C1 segment of cervical spinal cord (tissue), 14 donors: ENCODE data around the gene PDE4D.
A peak's percentile ranks its signal among the peaks of the same experiment; 100 is the strongest.

ENCODE experiments used
- DNase-seq, 14 donors: peaks; one replicate each; lab custom pipeline; 2025; lab: John Stamatoyannopoulos, UW

Gene PDE4D

DNA sequence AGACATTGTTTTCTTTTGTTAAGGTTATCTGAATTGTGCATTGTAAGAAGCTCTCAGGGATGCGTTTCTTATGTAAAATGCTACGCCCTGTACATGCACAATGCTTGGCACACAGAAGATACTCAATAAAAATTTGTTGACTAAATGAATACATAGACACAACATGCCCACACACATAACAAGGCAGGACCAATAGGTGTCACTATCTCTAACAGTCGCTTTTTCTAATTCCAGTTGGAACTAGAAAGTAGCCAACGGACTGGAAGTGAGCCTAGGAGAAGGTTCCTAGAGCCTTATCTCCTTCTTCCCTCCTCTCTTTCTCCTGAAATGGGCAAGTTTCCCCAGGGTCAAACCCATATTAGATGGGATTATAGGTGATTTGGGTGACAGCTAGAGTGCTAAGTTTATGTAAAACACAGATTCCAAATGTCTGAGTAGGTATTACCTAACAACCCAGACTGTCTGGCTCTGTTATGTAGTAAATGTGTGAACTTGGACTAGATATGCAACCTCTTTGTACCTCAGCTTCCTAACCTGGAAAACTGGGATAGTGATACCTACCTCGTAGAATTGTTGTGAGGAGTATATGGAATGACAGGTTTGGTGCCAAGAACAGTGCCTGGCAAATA lies 707.7 kb downstream of the PDE4D start:
- DNase-seq, result no peak

DNA sequence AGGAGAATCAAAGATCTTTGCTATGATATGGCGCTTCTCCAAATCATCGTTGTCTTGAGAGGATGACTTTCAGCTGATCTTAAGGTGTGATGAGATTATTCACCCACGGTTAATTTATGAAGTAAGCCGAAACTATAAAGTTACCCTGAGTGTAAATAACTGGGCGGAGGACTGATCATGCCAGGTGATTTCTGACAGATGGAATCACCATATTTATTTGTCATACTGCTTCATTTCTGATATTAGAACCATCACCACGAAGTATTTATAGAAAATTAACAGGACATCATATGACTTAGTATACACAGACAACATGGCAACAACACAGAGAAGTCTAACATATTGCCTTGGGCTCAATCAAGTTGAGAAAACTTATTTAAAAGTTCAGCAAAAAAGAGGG lies 708.8 kb downstream of the PDE4D start:
- DNase-seq, result no peak

DNA sequence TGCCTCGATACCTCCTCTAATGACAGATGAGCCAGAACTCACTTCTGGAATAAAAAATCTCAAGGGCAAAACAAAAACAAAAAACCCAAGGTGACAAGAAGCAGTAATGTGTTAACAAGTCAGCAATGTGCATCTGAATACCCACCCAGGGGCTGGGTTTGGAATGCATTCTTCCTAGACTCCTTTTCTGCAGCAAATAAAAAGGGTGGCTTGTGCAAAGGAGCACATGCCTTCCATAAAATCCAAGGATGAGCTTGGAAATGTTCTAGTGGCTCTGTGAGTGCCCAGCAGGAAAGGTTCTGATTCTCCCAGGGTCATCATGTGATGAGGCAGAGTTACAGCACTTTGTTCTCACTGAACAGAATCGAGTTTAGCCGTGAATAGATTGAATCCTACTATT lies 710.8 kb downstream of the PDE4D start:
- no peak for DNase-seq

DNA sequence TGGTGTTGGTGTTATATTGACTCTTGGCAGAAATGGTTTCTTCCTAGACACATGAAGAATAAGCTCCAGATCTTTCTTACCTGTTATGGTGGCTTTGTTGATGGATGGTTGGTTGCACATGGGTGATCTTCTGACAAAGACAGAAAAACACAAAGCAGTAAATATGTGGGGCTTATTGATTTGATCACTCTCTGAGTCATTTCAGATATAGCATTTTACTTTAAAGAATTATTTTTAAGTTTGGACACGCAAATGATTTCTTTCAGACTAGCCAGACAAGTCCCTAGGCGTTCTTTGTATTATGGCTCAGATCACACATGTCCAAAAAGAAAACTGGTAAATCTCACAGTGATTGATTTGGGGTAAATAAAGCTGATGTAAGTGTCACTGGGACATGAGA lies 713.0 kb downstream of the PDE4D start:
- DNase-seq, result no peak

DNA sequence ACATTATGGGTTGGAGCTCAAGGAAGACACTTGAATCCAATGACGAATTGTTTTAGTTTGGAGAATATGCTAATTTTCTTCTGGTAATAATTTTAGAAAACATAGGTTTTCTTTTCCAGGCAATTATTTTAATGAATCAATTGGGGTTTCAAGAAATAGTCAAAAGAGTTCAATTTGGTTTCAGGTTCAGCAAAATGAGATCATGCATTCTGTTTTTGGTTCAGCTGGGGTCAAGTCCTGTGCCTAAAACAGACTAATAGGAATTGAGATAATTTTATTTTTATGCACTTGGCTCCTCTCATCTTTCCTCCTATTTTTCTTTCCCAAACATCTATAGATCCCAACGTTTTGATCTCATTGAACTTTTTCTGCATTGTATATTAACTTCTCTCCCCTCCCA lies 713.8 kb downstream of the PDE4D start:
- DNase-seq, result no peak

DNA sequence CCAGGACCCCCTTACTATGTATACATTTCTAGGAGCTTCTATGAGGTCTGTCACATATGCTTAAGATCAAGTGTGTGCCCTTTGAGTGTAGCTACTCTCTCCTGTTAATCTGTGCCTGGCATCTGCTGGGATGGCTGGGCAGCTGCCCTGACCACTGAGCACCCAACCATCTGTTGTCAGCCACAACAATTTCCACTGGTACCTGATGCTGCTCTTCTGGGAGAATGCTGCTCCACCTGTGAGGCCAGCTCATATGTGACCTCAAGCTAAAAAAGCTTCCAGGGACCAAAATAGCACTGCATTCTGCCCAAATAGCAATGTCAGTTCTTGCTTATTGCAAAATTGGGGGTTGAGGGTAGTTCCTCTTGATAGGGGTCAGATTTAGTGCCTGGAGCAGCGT lies 715.0 kb downstream of the PDE4D start:
- no peak for DNase-seq

DNA sequence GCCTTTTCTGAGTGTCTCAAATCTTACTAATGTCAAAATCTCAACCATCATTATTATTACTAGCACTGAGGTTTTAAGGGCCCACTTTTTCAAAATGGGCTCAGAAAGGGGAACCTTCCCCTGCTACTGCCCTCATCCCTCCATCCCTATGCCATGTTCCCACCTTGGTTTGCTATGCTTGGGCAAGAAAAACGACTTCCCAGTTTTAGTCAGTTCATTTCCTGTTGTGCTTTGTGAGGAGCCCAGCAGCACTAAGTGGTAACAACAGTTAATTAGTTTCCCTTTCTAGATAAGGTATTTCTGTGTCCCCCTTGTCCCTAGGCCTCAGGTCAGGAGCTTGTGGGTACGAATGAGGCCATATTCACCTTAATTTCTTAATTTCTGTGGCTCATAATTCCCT lies 715.5 kb downstream of the PDE4D start:
- no peak for DNase-seq

DNA sequence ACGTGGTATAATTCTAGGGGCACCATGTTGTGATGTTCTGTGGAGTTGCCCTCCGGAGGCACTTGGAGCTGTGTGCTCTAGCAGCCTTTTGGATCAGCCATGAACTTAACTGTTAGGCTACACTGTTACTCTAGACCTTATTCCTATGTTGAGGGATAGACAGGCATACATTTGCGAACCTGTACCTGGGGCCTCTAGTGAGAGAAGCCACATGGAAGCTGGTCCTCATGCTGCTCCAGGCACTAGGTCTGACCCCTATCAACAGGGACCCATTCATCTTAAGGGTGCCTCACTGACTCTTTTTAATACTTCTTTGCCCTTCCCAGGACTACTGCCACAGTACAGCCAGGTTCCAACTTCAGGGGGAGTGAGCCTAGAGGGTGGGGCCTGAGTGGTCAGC lies 715.9 kb downstream of the PDE4D start:
- no peak for DNase-seq

DNA sequence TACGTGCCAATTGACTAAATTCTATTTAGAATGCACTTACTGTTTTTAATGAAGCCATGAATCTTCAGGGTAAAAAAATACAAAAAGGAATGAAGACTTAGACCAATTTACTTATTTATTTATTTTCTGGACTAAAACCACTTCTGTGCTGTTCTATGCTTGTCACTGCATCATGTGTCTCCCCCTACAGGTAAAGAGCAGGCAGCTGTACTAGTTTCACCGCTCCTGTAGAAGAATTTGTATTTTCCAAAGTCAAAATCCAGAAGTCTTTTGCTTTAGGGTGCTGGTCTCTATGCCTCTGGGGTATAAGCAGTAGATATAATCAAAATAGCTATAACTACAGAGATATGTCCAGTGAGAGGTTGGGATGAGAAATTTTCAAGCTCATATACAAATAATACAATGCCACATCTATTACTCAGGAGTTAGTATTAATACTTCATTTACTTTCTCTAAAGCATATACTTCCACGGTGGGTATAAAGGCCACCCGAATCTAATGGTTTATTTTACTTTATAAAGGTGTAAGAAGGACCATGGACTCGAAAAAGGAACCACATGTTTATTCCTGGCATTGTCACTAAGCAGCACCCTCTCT lies 719.2 kb downstream of the PDE4D start:
- DNase-seq, result no peak

DNA sequence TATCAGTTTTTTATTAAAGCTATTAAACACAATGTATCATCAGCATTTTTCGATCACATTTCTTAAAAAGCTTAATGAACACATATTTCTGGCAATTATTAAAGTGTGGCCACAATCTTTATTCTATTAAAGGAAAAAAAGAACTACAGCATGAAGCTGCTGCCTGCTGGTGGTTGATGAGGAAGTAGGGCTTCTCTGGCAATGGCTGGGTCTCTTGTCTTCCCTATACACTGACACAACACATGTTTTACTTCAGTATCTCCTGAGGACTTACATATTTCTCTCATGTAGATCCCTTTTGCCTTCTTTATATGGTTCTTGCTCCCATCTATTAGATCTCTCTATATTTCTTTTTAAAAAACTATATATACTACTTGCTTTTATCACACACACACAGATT lies 719.9 kb downstream of the PDE4D start:
- no peak for DNase-seq

DNA sequence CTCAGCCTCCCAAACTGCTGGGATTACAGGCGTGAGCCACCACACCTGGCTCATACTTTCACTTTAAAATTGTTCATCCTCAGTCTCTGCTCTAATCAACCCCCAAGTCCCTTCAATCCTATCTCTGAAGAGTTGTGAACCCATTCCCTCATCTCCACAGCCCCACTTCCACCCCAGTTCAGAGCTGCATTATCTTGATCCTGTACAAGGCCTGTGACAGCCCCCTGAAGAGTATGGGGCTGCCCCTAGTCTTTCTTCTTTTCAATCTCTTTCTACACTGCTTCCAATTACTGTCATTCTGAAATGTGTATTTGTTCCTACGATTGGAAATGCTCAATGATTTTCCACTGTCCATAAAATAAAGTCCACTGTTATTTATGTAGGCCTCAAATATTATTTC lies 722.4 kb downstream of the PDE4D start:
- no peak for DNase-seq

DNA sequence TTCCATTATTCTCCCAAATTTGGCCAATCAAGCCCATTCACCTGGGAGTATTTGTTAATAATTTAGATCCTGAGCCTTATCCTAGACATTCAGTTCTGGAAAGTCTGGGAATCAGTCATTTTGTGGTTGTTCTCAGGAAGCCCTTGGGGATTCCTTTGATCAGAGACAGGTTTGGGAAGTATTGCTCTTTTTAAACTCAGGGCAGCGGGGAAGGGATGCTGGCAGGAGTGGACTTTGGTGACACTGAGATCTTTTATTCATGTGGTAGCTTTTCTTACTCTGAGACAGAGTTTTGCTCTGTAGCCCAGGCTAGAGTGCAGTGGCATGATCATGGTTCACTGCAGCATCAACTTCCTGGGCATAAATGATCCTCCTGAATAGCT lies 723.8 kb downstream of the PDE4D start:
- no peak for DNase-seq

DNA sequence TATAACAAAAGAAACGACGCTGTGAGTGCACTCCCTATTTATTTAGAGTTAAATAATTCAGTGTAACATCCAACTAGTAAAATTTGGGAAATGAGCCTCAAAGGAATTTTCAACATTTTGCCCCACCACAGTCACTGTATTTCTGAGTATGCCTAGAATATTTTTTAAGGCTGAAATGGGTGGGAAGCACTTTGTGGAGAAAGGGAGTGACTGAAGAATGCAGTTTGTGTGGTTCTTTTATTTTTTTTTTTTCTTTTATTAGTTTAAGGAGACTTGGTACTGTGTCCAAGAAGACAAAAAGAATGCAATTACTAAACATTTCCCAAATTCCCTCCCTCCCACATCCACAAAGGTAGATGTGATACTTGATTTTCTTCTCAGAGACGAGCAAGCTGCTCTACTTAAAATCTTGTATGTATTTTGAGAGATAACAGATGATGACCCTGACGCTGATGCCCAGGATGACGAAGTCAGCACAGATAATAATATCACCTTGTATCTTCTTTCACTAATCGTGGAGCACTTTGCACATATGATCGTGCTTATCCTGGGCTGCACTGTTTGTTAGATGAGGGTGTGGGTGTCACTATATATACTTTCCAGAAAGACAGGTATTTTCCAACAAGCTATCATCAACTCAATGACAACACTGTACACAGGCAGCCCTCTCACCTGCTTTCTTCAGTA lies 724.3 kb downstream of the PDE4D start:
- DNase-seq, result no peak

DNA sequence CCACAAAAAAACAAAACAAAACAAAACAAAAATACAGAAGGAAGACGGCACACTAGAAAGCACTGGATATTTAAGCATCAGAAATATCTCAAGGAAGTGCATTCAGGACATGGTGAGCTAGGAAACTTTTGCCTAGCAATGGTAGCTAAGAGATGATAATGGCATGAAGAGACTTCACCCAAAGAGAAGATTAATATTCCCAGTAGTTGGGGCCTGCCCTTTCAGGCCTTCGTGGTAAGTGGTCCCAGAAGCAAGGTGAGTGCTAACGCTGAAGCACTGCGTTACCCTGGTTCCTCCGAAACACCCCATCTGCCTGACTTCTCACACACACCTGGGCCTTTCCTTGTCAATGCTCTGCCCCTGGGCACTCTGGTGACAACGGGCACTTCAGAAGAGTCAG lies 725.5 kb downstream of the PDE4D start:
- DNase-seq, result no peak

DNA sequence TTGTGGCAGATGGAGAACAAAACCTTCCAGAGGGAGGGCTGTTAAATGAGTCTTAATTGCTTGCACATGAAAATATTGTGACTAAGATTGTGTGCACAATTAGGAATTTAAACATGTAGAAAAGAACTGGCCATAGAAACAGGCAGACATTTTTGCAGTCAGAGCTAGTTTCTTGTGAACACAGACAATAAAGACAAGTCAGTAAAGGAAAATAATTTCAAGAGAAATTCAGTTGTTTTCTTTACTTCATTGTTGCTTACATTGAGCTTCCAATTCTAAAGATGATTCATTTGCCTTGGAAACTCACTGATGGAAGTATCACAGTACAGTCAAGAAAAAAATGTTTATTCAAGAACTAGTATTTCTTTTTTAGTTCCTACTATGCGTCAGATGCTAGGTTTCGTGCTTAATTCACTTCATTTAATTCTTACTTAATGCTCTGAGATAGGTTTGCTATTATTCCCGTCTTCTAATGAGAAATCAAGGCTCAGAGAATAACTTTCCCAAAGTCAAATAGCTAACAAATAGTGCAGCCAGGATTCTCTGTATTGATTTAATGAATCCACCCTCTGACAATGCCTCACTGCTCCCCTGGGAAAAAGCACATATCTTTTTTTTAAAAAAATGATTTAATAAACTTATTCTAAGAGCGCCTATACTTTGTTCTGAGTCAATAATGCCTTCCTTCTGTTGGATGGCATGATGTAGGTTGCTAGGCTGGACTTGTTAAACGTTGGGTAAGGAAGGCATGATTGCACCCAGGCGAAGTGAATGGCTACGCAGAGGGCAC lies 729.3 kb downstream of the PDE4D start:
- no peak for DNase-seq

DNA sequence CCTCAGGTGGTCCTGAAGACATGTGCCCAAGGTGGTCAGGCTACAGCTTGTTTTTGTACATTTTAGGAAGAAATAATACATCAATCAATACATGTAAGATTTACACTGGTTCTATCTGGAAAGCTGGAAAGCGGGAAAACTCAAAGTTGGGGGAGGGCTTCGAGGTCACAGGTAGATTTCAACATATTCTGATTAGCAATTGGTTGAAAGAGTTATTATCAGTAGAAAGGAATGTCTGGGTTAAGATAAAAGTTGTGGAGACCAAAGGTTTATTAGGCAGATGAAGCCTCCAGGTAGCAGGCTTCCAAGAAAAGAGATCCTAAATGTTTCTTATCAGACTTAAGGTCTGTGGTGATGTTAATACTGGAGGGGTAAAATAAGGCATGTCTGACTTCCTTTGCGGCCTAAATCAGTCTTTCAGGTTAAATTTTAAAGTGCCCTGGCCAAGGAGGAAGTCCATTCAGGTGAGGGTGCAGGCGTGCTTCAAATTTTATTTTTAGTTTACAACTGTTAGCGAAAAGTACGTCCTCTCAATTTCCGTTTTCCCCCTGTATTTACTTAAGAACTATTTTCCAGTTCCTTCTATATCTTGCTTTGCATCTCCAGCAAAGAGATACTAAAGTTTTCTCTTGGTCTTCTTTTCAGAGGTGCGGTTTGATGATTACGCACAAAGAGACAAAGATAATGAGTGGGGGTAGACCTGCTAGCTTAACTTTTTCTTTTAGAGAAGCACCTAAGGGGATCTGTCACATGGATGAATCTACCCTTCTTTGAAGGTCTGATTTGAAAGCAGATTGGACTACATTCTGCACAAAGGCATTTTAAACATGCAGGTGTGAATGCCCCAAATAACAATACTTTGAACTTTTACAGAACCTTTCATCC lies 732.1 kb downstream of the PDE4D start:
- DNase-seq, result no peak

DNA sequence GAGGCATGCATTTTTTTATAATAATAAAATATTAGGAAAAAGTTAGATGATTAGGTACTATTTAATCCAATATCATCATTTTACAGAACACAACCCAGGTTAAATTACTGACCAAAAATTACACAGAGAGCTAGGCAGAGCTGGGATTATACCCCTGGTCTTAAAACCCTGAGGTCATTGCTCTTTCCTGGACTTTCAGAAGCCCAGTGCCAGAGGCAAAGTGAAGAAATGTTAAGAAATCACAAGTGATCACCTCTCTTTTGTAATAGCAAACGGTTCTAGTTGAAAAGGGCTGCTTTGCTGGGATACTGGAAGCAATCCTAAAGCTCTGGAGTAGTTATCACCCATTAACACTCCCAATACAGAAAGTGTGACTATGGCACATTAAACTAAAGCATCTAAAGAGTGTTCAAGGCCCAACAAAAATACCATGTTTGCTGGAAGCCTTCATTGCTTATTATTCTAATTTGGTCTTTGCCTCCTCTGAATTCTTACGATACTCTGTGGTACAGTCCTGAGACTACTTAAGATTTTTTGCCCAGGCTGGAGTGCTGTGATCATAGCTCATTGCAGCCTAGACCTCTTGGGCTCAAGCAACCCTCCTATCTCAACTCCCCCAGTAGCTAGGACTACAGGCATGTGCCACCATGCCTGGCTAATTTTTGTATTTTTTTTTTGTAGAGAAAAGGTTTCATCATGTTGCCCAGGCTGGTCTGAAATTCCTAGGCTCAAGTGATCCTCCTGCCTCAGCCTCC lies 734.7 kb downstream of the PDE4D start:
- no peak for DNase-seq

DNA sequence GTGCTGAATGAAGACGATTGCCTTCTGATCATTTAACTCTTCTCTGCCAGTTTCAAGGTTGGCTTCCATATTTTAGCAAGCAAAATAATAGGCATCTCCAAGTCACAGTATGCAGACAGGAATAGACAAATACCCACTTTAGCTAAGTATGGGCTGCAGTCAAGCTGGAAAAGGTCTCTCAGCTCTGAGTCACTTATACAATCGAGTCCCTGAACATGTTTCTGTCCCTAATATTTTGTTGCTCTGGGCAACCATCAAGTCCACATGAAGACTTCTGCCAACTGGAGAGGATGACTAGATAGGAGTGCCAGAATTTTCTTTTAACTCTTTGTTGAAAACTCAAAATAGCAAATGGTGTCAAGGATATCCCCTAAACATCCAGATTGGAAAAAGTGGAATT lies 735.4 kb downstream of the PDE4D start:
- no peak for DNase-seq

DNA sequence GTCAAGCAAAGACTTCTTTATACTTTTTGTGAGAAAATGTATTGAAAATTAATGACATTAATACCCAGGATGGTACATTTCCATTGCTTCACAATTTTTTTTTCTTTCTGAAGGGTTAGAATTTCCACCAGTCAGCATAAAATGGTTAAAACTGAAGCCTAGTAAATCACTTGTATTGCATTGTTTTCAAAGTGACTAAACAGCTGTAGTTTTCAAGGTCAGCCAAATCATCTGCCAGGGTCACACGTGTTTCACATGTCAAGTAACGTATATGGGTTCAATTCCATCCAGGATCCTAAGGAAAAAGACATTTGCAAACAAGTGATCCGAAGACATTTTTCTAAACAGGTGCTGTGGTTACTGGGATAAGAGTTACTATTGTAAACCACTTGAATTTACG lies 736.5 kb downstream of the PDE4D start:
- no peak for DNase-seq

DNA sequence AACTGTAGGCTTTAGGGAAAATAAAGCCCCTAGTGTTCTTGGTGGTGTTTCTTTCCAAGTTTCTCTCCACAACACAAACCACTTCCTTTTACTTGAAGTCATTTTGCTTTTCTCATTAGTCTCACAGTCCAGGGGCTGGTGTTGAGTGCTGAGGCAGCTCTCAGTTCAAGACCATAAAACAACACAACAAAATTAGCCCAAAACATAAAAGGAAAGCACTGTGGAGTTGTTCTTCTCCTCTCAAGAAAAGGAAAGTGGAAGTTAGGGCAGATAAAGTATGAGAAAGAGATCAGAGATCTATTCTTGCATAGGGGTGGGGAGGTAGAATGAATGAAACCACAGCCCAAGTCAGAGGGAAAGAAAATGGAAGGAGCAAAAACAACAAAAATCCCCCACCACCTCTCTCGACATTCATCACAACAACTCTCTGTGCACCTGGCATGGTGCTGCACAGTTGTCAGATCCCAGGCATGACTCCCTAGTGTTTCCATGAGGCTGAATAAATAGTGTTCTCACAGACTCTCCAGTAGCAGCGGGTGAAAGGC lies 740.8 kb downstream of the PDE4D start:
- DNase-seq, result peak in 1 of 14 donors; percentile 1
